Liver (tissue), 9 donors: Measurements from ENCODE around the gene ARHGEF7. TPM values are rescaled to one million over a fixed set of nuclear protein-coding genes. Genes with fewer than 3 reads are reported as not detected.

Experiments
- DNase-seq: peaks from one replicate; pipeline ENCODE4 v3.0.0-alpha.2; 2017; ENCODE audit warnings: low spot score
- H3K27ac ChIP-seq, 2 donors: one replicate each; pipeline ENCODE4 v1.7.0; 2013; ENCODE audit warnings: inconsistent platforms in 2 of 2, low read length in 2 of 2, control low read depth in 1 of 2, low read depth in 1 of 2, mild to moderate bottlenecking in 1 of 2
- H3K27me3 ChIP-seq, 4 donors: one replicate each; pipeline versions ENCODE4 v1.6.1 to v1.7.0; 2013; ENCODE audit warnings: low read length in 3 of 4, inconsistent platforms in 1 of 4, mild to moderate bottlenecking in 1 of 4, moderate library complexity in 1 of 4; ENCODE audit not compliant: control insufficient read depth in 4 of 4, insufficient read depth in 4 of 4
- H3K36me3 ChIP-seq, 4 donors: one replicate each; pipeline versions ENCODE4 v1.6.1 to v1.7.0; 2013; ENCODE audit warnings: low read length in 3 of 4, mild to moderate bottlenecking in 3 of 4, low read depth in 1 of 4, moderate library complexity in 1 of 4; ENCODE audit not compliant: control insufficient read depth in 4 of 4, insufficient read depth in 3 of 4
- H3K4me1 ChIP-seq, 4 donors: one replicate each; pipeline versions ENCODE4 v1.6.1 to v1.7.0; 2013; ENCODE audit warnings: low read length in 3 of 4, mild to moderate bottlenecking in 3 of 4, moderate library complexity in 1 of 4; ENCODE audit not compliant: control insufficient read depth in 4 of 4, insufficient read depth in 4 of 4
- H3K4me3 ChIP-seq, 3 donors: one replicate each; pipeline versions ENCODE4 v1.6.1 to v1.7.0; 2013; ENCODE audit warnings: low read length in 3 of 3, control low read depth in 1 of 3, low read depth in 1 of 3, mild to moderate bottlenecking in 1 of 3
- H3K9ac ChIP-seq, 2 donors: one replicate each; pipeline ENCODE4 v1.7.0; 2013; ENCODE audit warnings: low read length in 2 of 2, mild to moderate bottlenecking in 2 of 2, moderate library complexity in 2 of 2, control low read depth in 1 of 2, low read depth in 1 of 2
- H3K9me3 ChIP-seq, 4 donors: one replicate each; pipeline versions ENCODE4 v1.6.1 to v1.7.0; 2013; ENCODE audit warnings: low read length in 3 of 4; ENCODE audit not compliant: control insufficient read depth in 4 of 4
- CTCF ChIP-seq: fragments of 150-350 bp; IDR thresholded peaks from 2 replicates; pipeline ENCODE4 v1.5.1; 2017; ENCODE audit warnings: improper control_type of control experiment, low read depth, low read length; ENCODE audit not compliant: missing input control
- EGR1 ChIP-seq, 2 donors: IDR thresholded peaks; 2 replicates each; pipeline ENCODE4 v1.6.1; 2016 to 2018; ENCODE audit warnings: antibody characterized with exemption in 2 of 2, low read depth in 2 of 2
- FOXA1 ChIP-seq: IDR thresholded peaks from 2 replicates; pipeline ENCODE4 v1.6.1; 2016; ENCODE audit warnings: antibody characterized with exemption
- FOXA2 ChIP-seq: IDR thresholded peaks from 2 replicates; pipeline ENCODE4 v1.6.1; 2016; ENCODE audit warnings: antibody characterized with exemption
- HNF4A ChIP-seq, 2 donors: conservative IDR thresholded peaks; 2 replicates each; pipeline ENCODE4 v1.6.1; 2016; ENCODE audit warnings: antibody characterized with exemption in 2 of 2, mild to moderate bottlenecking in 2 of 2
- HNF4G ChIP-seq: IDR thresholded peaks from 2 replicates; pipeline ENCODE4 v1.6.1; 2016; ENCODE audit warnings: antibody characterized with exemption
- JUND ChIP-seq, 2 donors: IDR thresholded peaks; 2 replicates each; pipeline ENCODE4 v1.6.1; 2016; ENCODE audit warnings: antibody characterized with exemption in 2 of 2
- MAX ChIP-seq: IDR thresholded peaks from 2 replicates; pipeline ENCODE4 v1.6.1; 2016; ENCODE audit warnings: antibody characterized with exemption
- NR2F2 ChIP-seq: IDR thresholded peaks from 2 replicates; pipeline ENCODE4 v1.6.1; 2016; ENCODE audit warnings: antibody characterized with exemption
- RAD21 ChIP-seq, 2 donors: IDR thresholded peaks; 2 replicates each; pipeline ENCODE4 v1.6.1; 2016; ENCODE audit warnings: antibody characterized with exemption in 2 of 2, mild to moderate bottlenecking in 2 of 2
- REST ChIP-seq: IDR thresholded peaks from 2 replicates; pipeline ENCODE4 v1.6.1; 2016; ENCODE audit warnings: antibody characterized with exemption, mild to moderate bottlenecking
- SP1 ChIP-seq: IDR thresholded peaks from 2 replicates; pipeline ENCODE4 v1.6.1; 2018; ENCODE audit warnings: antibody characterized with exemption, mild to moderate bottlenecking
- TAF1 ChIP-seq: conservative IDR thresholded peaks from 2 replicates; pipeline ENCODE4 v1.6.1; 2016; ENCODE audit warnings: antibody characterized with exemption, mild to moderate bottlenecking
- YY1 ChIP-seq: IDR thresholded peaks from 2 replicates; pipeline ENCODE4 v1.6.1; 2016; ENCODE audit warnings: antibody characterized with exemption, mild to moderate bottlenecking
- WGBS: extraction: QIAGEN DNeasy Blood & Tissue Kit; methylation state at CpG from one replicate; pipeline ENCODE4 v1.1.7; 2013; 5-methylcytosine and 5-hydroxymethylcytosine counted together
- polyA plus RNA-seq, 2 donors: library from polyadenylated mRNA; stranded (reverse) in 1 of 2; unstranded in 1 of 2; fragments of 200-250 nt in 1 of 2; fragments of >200 nt in 1 of 2; fragmentation: Nextera tagmentation in 1 of 2; extraction: Ambion mirVana in 1 of 2; gene quantifications; one replicate each; pipeline versions ENCODE4 v1.2.1 to v1.2.3, GENCODE V29; 2013 to 2015
- total RNA-seq, 2 donors: library from RNA; depleted of rRNA; stranded (reverse); fragments of >200 nt; gene quantifications; one replicate each; pipeline ENCODE4 v1.2.3, GENCODE V29; 2014
- TF ChIP-seq, protein P1 (sequence below): IDR thresholded peaks from 2 replicates; pipeline ENCODE4 v1.6.1; 2016; ENCODE audit warnings: antibody characterized with exemption
- TF ChIP-seq, protein P2 (sequence below): IDR thresholded peaks from 2 replicates; pipeline ENCODE4 v1.6.1; 2016; ENCODE audit warnings: antibody characterized with exemption
- donor health status: healthy.
- donor health status: healthy.
- donor health status: healthy.
- donor health status: healthy.
- donor health status: healthy.

The ARHGEF7 gene
- total and polyA plus RNA-seq, 4 donors: 10.3 to 37.5 (median 20.1) TPM

DNA sequence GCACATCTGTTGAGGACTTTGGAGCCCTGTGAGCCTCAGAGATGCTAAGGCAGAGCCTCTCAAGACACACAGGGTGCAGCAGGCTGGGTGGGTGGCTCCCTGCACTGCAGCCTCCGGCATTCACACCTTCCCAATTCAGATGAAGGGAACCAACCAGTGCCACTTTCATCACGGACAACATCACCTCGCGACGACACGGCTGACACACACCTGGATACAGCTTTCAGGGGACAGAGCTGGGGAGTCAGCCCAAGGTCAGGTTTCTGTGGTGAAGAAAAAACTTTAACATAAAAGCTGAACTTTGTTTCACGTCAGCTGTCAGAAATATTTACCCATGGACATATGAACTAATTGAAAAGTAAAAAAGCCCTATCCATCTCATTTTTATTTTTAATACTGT lies 24.9 kb upstream of the ARHGEF7 start:
- TF ChIP-seq FOXA1 (no peak), TAF1 (no peak), HNF4A (conservative IDR thresholded peaks at IDR 0.05) (no peak), JUND (IDR thresholded peaks at IDR 0.05) (no peak)
- Histone ChIP-seq H3K9me3 (no peaks in the 10 kb centered on the region), H3K4me1 (no peaks in the 10 kb centered on the region), H3K27me3 (peaks cover 0 to 6% (median 2%) of the 10 kb centered on the region in 4 donors), H3K4me3 (no peak overlapping the region), H3K9ac (no peak overlapping the region), H3K36me3 (no peaks in the 10 kb centered on the region), H3K27ac (no peak overlapping the region)
- no peak for DNase-seq
- WGBS: 83% methylated on average over 7 of the region's 7 CpGs

DNA sequence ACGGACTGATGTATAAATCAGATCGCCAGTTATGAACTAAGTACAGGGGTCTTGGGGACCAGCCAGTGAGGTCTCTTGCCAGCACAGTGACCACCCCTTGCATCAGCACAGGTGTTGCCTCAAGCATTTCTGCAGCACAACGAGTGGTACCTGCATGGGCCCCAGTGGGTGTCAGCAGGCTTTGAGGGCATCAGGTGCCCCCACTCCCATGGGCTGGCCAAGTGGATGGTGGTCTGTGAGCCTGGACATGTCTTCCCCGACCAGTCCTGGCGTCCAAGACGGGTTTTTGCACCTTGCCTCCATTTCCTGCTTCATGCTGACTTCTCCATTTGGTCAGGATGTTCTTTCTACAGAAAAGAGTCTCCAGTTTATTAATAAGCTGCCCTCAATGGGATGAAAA lies 22.4 kb upstream of the ARHGEF7 start:
- TF ChIP-seq FOXA2 (no peak), NR2F2 (no peak), EGR1 (IDR thresholded peaks at IDR 0.05; ENCODE audit: low read depth in 2 of 2) (no peak), HNF4G (no peak), TAF1 (no peak), HNF4A (conservative IDR thresholded peaks at IDR 0.05) (no peak), REST (no peak), RAD21 (IDR thresholded peaks at IDR 0.05) (no peak), CTCF (no peak), MAX (no peak), YY1 (no peak), FOXA1 (no peak), SP1 (no peak), JUND (IDR thresholded peaks at IDR 0.05) (no peak)
- TF ChIP-seq, protein P1, sequence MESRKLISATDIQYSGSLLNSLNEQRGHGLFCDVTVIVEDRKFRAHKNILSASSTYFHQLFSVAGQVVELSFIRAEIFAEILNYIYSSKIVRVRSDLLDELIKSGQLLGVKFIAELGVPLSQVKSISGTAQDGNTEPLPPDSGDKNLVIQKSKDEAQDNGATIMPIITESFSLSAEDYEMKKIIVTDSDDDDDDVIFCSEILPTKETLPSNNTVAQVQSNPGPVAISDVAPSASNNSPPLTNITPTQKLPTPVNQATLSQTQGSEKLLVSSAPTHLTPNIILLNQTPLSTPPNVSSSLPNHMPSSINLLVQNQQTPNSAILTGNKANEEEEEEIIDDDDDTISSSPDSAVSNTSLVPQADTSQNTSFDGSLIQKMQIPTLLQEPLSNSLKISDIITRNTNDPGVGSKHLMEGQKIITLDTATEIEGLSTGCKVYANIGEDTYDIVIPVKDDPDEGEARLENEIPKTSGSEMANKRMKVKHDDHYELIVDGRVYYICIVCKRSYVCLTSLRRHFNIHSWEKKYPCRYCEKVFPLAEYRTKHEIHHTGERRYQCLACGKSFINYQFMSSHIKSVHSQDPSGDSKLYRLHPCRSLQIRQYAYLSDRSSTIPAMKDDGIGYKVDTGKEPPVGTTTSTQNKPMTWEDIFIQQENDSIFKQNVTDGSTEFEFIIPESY: no peak
- TF ChIP-seq, protein P2, sequence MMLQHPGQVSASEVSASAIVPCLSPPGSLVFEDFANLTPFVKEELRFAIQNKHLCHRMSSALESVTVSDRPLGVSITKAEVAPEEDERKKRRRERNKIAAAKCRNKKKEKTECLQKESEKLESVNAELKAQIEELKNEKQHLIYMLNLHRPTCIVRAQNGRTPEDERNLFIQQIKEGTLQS: no peak
- DNase-seq: no peak
- Histone ChIP-seq H3K27ac (no peak overlapping the region), H3K27me3 (peaks cover 0 to 6% (median 5%) of the 10 kb centered on the region in 4 donors), H3K9ac (no peak overlapping the region), H3K4me3 (no peak overlapping the region), H3K9me3 (no peaks in the 10 kb centered on the region), H3K4me1 (no peaks in the 10 kb centered on the region), H3K36me3 (no peaks in the 10 kb centered on the region)
- WGBS: 71% methylated on average over 6 of the region's 6 CpGs
